ENCODE measurements around the gene PMS1.
A peak's percentile ranks its signal among the peaks of the same experiment; 100 is the strongest.

PMS1 gene

GRCh38 chr2:189841019-189841418 lies 56.8 kb downstream of the PMS1 start:
- Histone ChIP-seq H2AFZ (ENCODE audit: low read depth, low read length) (no peak overlapping the region), H3K27me3 (ENCODE audit: control insufficient read depth in 1 of 2, insufficient read depth in 1 of 2, low read length in 2 of 2) (no peaks in the 10 kb centered on the region), H2BK15ac (ENCODE audit: low read depth, poor library complexity, severe bottlenecking) (no peak overlapping the region), H3K4ac (ENCODE audit: low read depth in 1 of 2, low read length in 2 of 2) (no peak overlapping the region), H3K27ac (ENCODE audit: low read length, poor library complexity, severe bottlenecking) (no peak overlapping the region), H3K4me1 (ENCODE audit: control insufficient read depth, insufficient read depth, low read depth, low read length) (no peaks in the 10 kb centered on the region), H2AK5ac (ENCODE audit: low read length, severe bottlenecking) (no peak overlapping the region), H4K8ac (ENCODE audit: low read length) (no peak overlapping the region), H3K9ac (ENCODE audit: low read length) (no peak overlapping the region), H3K79me1 (replicated peaks; ENCODE audit: low read length, poor library complexity, severe bottlenecking) (peaks cover 9% of the 10 kb centered on the region), H3K36me3 (ENCODE audit: control insufficient read depth in 1 of 2, insufficient read depth in 2 of 2, low read depth in 1 of 2, low read length in 2 of 2) (peaks cover 0 to 16% of the 10 kb centered on the region in 2 experiments), H3K14ac (ENCODE audit: low read length in 2 of 2) (no peak overlapping the region), H3K4me3 (ENCODE audit: insufficient read depth in 1 of 2, low read depth in 1 of 2, low read length in 2 of 2) (no peak overlapping the region), H3K4me2 (ENCODE audit: low read length, poor library complexity, severe bottlenecking) (no peak overlapping the region), H3K9me3 (ENCODE audit: control insufficient read depth, low read length) (no peaks in the 10 kb centered on the region), H2BK120ac (ENCODE audit: low read depth, low read length) (no peak overlapping the region), H4K91ac (ENCODE audit: low read length) (no peak overlapping the region), H3K23ac (ENCODE audit: low read length in 2 of 2) (no peak overlapping the region), H2BK5ac (ENCODE audit: low read depth, low read length, poor library complexity, severe bottlenecking) (no peak overlapping the region), H3K18ac (ENCODE audit: low read depth in 1 of 2, low read length in 2 of 2) (no peak overlapping the region), H2BK12ac (ENCODE audit: low read length in 2 of 2) (no peak overlapping the region)
- no peak for DNase-seq

DNA sequence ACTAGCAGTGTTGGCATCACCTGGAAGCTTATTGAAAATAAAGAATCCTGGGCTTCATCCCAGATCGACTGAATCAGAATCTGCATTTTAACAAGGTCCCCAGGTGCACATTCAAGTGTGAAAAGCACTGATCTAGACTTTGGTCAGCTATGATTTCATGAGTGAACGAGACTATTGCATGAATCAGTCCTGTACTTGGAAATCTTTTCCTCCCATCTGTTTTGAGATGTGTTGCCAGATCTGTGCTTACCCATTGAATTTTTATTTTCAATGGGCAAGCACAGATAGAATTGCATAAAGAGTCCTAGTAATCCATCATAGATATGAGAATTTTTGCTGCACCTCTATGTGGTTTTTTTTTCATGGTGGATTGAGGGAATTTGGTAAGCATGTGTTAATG lies 64.0 kb downstream of the PMS1 start:
- Histone ChIP-seq H3K23ac (ENCODE audit: low read length in 2 of 2) (no peak overlapping the region), H2BK15ac (ENCODE audit: low read depth, poor library complexity, severe bottlenecking) (no peak overlapping the region), H2BK5ac (ENCODE audit: low read depth, low read length, poor library complexity, severe bottlenecking) (no peak overlapping the region), H3K18ac (ENCODE audit: low read depth in 1 of 2, low read length in 2 of 2) (no peak overlapping the region), H2AK5ac (ENCODE audit: low read length, severe bottlenecking) (no peak overlapping the region), H3K4ac (ENCODE audit: low read depth in 1 of 2, low read length in 2 of 2) (no peak overlapping the region), H3K27me3 (ENCODE audit: control insufficient read depth in 1 of 2, insufficient read depth in 1 of 2, low read length in 2 of 2) (no peaks in the 10 kb centered on the region), H3K36me3 (ENCODE audit: control insufficient read depth in 1 of 2, insufficient read depth in 2 of 2, low read depth in 1 of 2, low read length in 2 of 2) (peaks cover 0 to 8% of the 10 kb centered on the region in 2 experiments), H3K14ac (ENCODE audit: low read length in 2 of 2) (no peak overlapping the region), H3K9ac (ENCODE audit: low read length) (no peak overlapping the region), H3K27ac (ENCODE audit: low read length, poor library complexity, severe bottlenecking) (no peak overlapping the region), H2BK12ac (ENCODE audit: low read length in 2 of 2) (no peak overlapping the region), H2AFZ (ENCODE audit: low read depth, low read length) (no peak overlapping the region), H3K4me3 (ENCODE audit: insufficient read depth in 1 of 2, low read depth in 1 of 2, low read length in 2 of 2) (no peak overlapping the region), H4K8ac (ENCODE audit: low read length) (no peak overlapping the region), H3K4me1 (ENCODE audit: control insufficient read depth, insufficient read depth, low read depth, low read length) (no peaks in the 10 kb centered on the region), H3K4me2 (ENCODE audit: low read length, poor library complexity, severe bottlenecking) (no peak overlapping the region), H4K91ac (ENCODE audit: low read length) (no peak overlapping the region), H3K9me3 (ENCODE audit: control insufficient read depth, low read length) (no peaks in the 10 kb centered on the region), H2BK120ac (ENCODE audit: low read depth, low read length) (no peak overlapping the region), H3K79me1 (replicated peaks; ENCODE audit: low read length, poor library complexity, severe bottlenecking) (peaks cover 14% of the 10 kb centered on the region)
- 95% methylated on average over 2 of the region's 2 CpGs for WGBS
- DNase-seq, result no peak

DNA sequence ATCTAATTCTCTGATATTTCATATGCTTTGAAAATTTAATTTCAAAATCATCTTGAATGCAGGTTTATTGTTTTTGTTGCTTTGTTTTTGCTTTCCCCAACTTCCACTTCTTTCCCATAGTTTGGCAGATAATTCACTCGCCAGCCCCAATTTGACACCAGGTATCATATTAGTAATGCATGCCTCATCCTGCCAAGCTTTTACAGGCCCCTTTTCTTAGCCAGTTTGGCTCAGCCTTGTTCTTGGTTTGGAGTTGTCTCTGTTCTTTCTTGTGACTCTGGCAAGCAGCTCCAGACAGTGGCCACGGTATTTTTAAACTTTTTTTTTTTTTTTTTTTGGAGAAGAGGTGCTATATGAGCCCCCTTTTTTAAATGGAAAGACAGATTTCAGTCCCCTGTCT lies 65.3 kb downstream of the PMS1 start:
- Histone ChIP-seq H2BK15ac (ENCODE audit: low read depth, poor library complexity, severe bottlenecking) (no peak overlapping the region), H2BK5ac (ENCODE audit: low read depth, low read length, poor library complexity, severe bottlenecking) (no peak overlapping the region), H3K27me3 (ENCODE audit: control insufficient read depth in 1 of 2, insufficient read depth in 1 of 2, low read length in 2 of 2) (no peaks in the 10 kb centered on the region), H2AFZ (ENCODE audit: low read depth, low read length) (no peak overlapping the region), H3K23ac (ENCODE audit: low read length in 2 of 2) (peak overlapping the region in 1 of 2 experiments; percentile 91), H3K4ac (ENCODE audit: low read depth in 1 of 2, low read length in 2 of 2) (no peak overlapping the region), H3K9me3 (ENCODE audit: control insufficient read depth, low read length) (no peaks in the 10 kb centered on the region), H3K79me1 (replicated peaks; ENCODE audit: low read length, poor library complexity, severe bottlenecking) (peaks cover 14% of the 10 kb centered on the region), H3K14ac (ENCODE audit: low read length in 2 of 2) (no peak overlapping the region), H2AK5ac (ENCODE audit: low read length, severe bottlenecking) (no peak overlapping the region), H3K9ac (ENCODE audit: low read length) (no peak overlapping the region), H3K18ac (ENCODE audit: low read depth in 1 of 2, low read length in 2 of 2) (no peak overlapping the region), H3K27ac (ENCODE audit: low read length, poor library complexity, severe bottlenecking) (no peak overlapping the region), H2BK12ac (ENCODE audit: low read length in 2 of 2) (no peak overlapping the region), H3K4me2 (ENCODE audit: low read length, poor library complexity, severe bottlenecking) (no peak overlapping the region), H4K8ac (ENCODE audit: low read length) (no peak overlapping the region), H4K91ac (ENCODE audit: low read length) (no peak overlapping the region), H3K4me1 (ENCODE audit: control insufficient read depth, insufficient read depth, low read depth, low read length) (no peaks in the 10 kb centered on the region), H3K4me3 (ENCODE audit: insufficient read depth in 1 of 2, low read depth in 1 of 2, low read length in 2 of 2) (no peak overlapping the region), H2BK120ac (ENCODE audit: low read depth, low read length) (no peak overlapping the region), H3K36me3 (ENCODE audit: control insufficient read depth in 1 of 2, insufficient read depth in 2 of 2, low read depth in 1 of 2, low read length in 2 of 2) (peaks cover 0 to 11% of the 10 kb centered on the region in 2 experiments)
- WGBS, result 88% methylated on average over 1 of the region's 2 CpGs
- DNase-seq, result no peak

GRCh38 chr2:189851174-189851826 lies 67.0 kb downstream of the PMS1 start:
- Histone ChIP-seq H2BK12ac (ENCODE audit: low read length in 2 of 2) (no peak overlapping the region), H2BK15ac (ENCODE audit: low read depth, poor library complexity, severe bottlenecking) (no peak overlapping the region), H3K9me3 (ENCODE audit: control insufficient read depth, low read length) (no peaks in the 10 kb centered on the region), H3K79me1 (replicated peaks; ENCODE audit: low read length, poor library complexity, severe bottlenecking) (peaks cover 11% of the 10 kb centered on the region), H2AFZ (ENCODE audit: low read depth, low read length) (no peak overlapping the region), H3K27ac (ENCODE audit: low read length, poor library complexity, severe bottlenecking) (no peak overlapping the region), H2AK5ac (ENCODE audit: low read length, severe bottlenecking) (no peak overlapping the region), H3K14ac (ENCODE audit: low read length in 2 of 2) (no peak overlapping the region), H2BK5ac (ENCODE audit: low read depth, low read length, poor library complexity, severe bottlenecking) (no peak overlapping the region), H3K4me1 (ENCODE audit: control insufficient read depth, insufficient read depth, low read depth, low read length) (no peaks in the 10 kb centered on the region), H3K27me3 (ENCODE audit: control insufficient read depth in 1 of 2, insufficient read depth in 1 of 2, low read length in 2 of 2) (no peaks in the 10 kb centered on the region), H3K23ac (ENCODE audit: low read length in 2 of 2) (no peak overlapping the region), H3K4me3 (ENCODE audit: insufficient read depth in 1 of 2, low read depth in 1 of 2, low read length in 2 of 2) (no peak overlapping the region), H3K18ac (ENCODE audit: low read depth in 1 of 2, low read length in 2 of 2) (no peak overlapping the region), H3K4me2 (ENCODE audit: low read length, poor library complexity, severe bottlenecking) (no peak overlapping the region), H4K8ac (ENCODE audit: low read length) (no peak overlapping the region), H3K9ac (ENCODE audit: low read length) (no peak overlapping the region), H3K36me3 (ENCODE audit: control insufficient read depth in 1 of 2, insufficient read depth in 2 of 2, low read depth in 1 of 2, low read length in 2 of 2) (peaks cover 0 to 3% of the 10 kb centered on the region in 2 experiments), H2BK120ac (ENCODE audit: low read depth, low read length) (no peak overlapping the region), H4K91ac (ENCODE audit: low read length) (no peak overlapping the region), H3K4ac (ENCODE audit: low read depth in 1 of 2, low read length in 2 of 2) (no peak overlapping the region)
- no peak for DNase-seq
- WGBS, result no CpG with 5 or more reads among the region's 1 CpG

Data from mesenchymal stem cell (in vitro differentiated cells and primary cell).